Neural cell (in vitro differentiated cells): Measurements from ENCODE around the gene LAP3. TPM values are rescaled to one million over a fixed set of nuclear protein-coding genes. Genes with fewer than 3 reads are reported as not detected.

Experiments
- H2AFZ ChIP-seq: fragments of 200-600, 300-800 bp; sonication (generic), shearing (Covaris generic); 2 replicates; pipeline ENCODE4 v1.6.0; 2014; ENCODE audit warnings: low read depth, mild to moderate bottlenecking, antibody characterized with exemption, low read length, moderate library complexity
- H3F3A ChIP-seq: fragments of 200-600 bp; shearing (Covaris generic); 2 replicates; pipeline ENCODE4 v1.6.1; 2016; ENCODE audit warnings: mild to moderate bottlenecking, moderate library complexity, mixed read lengths, antibody characterized with exemption, low read length; ENCODE audit not compliant: insufficient read depth, poor library complexity, severe bottlenecking
- H3K27ac ChIP-seq: fragments of 200-600, 300-800 bp; sonication (generic), shearing (Covaris generic); 2 replicates; pipeline ENCODE4 v1.5.1; 2014; ENCODE audit warnings: mild to moderate bottlenecking, low read length, moderate library complexity
- H3K27me3 ChIP-seq: fragments of 300-800, 200-600 bp; sonication (generic), shearing (Covaris generic); 2 replicates; pipeline ENCODE4 v1.6.0; 2014; ENCODE audit warnings: mild to moderate bottlenecking, low read depth, low read length, moderate library complexity; ENCODE audit not compliant: insufficient read depth
- H3K36me3 ChIP-seq: fragments of 300-800, 200-600 bp; sonication (generic), shearing (Covaris generic); 2 replicates; pipeline ENCODE4 v1.5.1; 2014; ENCODE audit warnings: mild to moderate bottlenecking, antibody characterized with exemption, low read length, moderate library complexity; ENCODE audit not compliant: insufficient read depth
- H3K4me2 ChIP-seq: fragments of 300-800, 200-600 bp; sonication (generic), shearing (Covaris generic); 2 replicates; pipeline ENCODE4 v1.6.0; 2014; ENCODE audit warnings: mild to moderate bottlenecking, low read length
- H3K4me3 ChIP-seq: fragments of 300-800, 200-600 bp; sonication (generic), shearing (Covaris generic); 2 replicates; pipeline ENCODE4 v1.5.1; 2014; ENCODE audit warnings: mild to moderate bottlenecking, low read length, moderate library complexity
- H3K79me2 ChIP-seq: fragments of 200-600 bp; shearing (Covaris generic); replicated peaks from 2 replicates; pipeline ENCODE4 v1.6.0; 2014; ENCODE audit warnings: mild to moderate bottlenecking, low read length, moderate library complexity; ENCODE audit not compliant: insufficient read depth
- H3K9ac ChIP-seq: fragments of 300-800, 200-600 bp; sonication (generic), shearing (Covaris generic); 2 replicates; pipeline ENCODE4 v1.6.1; 2016; ENCODE audit warnings: mild to moderate bottlenecking, low read length, mixed read lengths
- H3K9me2 ChIP-seq: fragments of 200-600 bp; shearing (Covaris generic); 2 replicates; pipeline ENCODE4 v1.6.1; 2016; ENCODE audit warnings: mild to moderate bottlenecking, low read length, mixed read lengths; ENCODE audit not compliant: insufficient read depth
- H3K9me3 ChIP-seq: fragments of 200-600, 300-800 bp; sonication (generic), shearing (Covaris generic); 2 replicates; pipeline ENCODE4 v1.6.1; 2016; ENCODE audit warnings: mild to moderate bottlenecking, mixed run types, low read length, moderate library complexity, mixed read lengths
- H4K20me1 ChIP-seq: fragments of 200-600 bp; shearing (Covaris generic); 2 replicates; pipeline ENCODE4 v1.6.1; 2016; ENCODE audit warnings: mild to moderate bottlenecking, mixed run types; ENCODE audit not compliant: insufficient read depth
- CTCF ChIP-seq: fragments of 450-650 bp; IDR thresholded peaks from 2 replicates; pipeline ENCODE4 v1.5.1; 2014; ENCODE audit warnings: antibody characterized with exemption, mild to moderate bottlenecking, moderate library complexity; ENCODE audit not compliant: poor library complexity, severe bottlenecking
- EP300 ChIP-seq: fragments of 450-650 bp; conservative IDR thresholded peaks from 2 replicates; pipeline ENCODE4 v1.6.1; 2014; ENCODE audit warnings: antibody characterized with exemption, mild to moderate bottlenecking, moderate library complexity; ENCODE audit not compliant: poor library complexity, severe bottlenecking
- EZH2 ChIP-seq: fragments of 200-600, 300-800 bp; shearing (Covaris generic), sonication (generic); IDR thresholded peaks from 2 replicates; pipeline ENCODE4 v1.6.1; 2014; ENCODE audit warnings: antibody characterized with exemption, low read length, borderline replicate concordance, mild to moderate bottlenecking; ENCODE audit not compliant: insufficient read depth, poor library complexity, severe bottlenecking
- MXI1 ChIP-seq: fragments of 450-650 bp; conservative IDR thresholded peaks from 2 replicates; pipeline ENCODE4 v1.6.1; 2014; ENCODE audit warnings: antibody characterized with exemption, mild to moderate bottlenecking; ENCODE audit not compliant: poor library complexity, severe bottlenecking
- POLR2AphosphoS5 ChIP-seq: IDR thresholded peaks from 2 replicates; pipeline ENCODE4 v1.6.1; 2012
- RAD21 ChIP-seq: fragments of 450-650 bp; conservative IDR thresholded peaks from 2 replicates; pipeline ENCODE4 v1.6.1; 2014; ENCODE audit warnings: antibody characterized with exemption, mild to moderate bottlenecking, moderate library complexity
- REST ChIP-seq: IDR thresholded peaks from 2 replicates; pipeline ENCODE4 v1.6.1; 2012; ENCODE audit warnings: borderline replicate concordance
- SMC3 ChIP-seq: fragments of 450-650 bp; conservative IDR thresholded peaks from 2 replicates; pipeline ENCODE4 v1.6.1; 2014; ENCODE audit warnings: antibody characterized with exemption, mild to moderate bottlenecking, moderate library complexity; ENCODE audit not compliant: poor library complexity
- TAF1 ChIP-seq: IDR thresholded peaks from 2 replicates; pipeline ENCODE4 v1.6.1; 2012; ENCODE audit warnings: low read depth
- polyA plus RNA-seq: library from polyadenylated mRNA; depleted of rRNA; stranded (reverse); fragments of >200 nt; gene quantifications from 2 replicates; pipeline ENCODE4 v1.2.3, GENCODE V29; 2014

LAP3 gene
- polyA plus RNA-seq, 1 donor from 2014 or later: 36.9 TPM

- no peak overlapping the region for H3K27ac ChIP-seq
- H2AFZ ChIP-seq: no peak overlapping the region
- H3K9me3 ChIP-seq: no peaks in the 10 kb centered on the region
- H3K9ac ChIP-seq: no peak overlapping the region
- no peaks in the 10 kb centered on the region for H3K79me2 ChIP-seq
- no peaks in the 10 kb centered on the region for H3K27me3 ChIP-seq
- no peaks in the 10 kb centered on the region for H4K20me1 ChIP-seq
- no peaks in the 10 kb centered on the region for H3K36me3 ChIP-seq
- no peaks in the 10 kb centered on the region for H3F3A ChIP-seq
- H3K9me2 ChIP-seq: no peaks in the 10 kb centered on the region
- H3K4me3 ChIP-seq: no peak overlapping the region
- TF ChIP-seq RAD21: no peak
- no peak overlapping the region for H3K4me2 ChIP-seq
Measured at GRCh38 chr4:17599826-17600225, 22.8 kb downstream of the LAP3 start.

- Histone ChIP-seq H3K36me3 (no peaks in the 10 kb centered on the region), H2AFZ (no peak overlapping the region), H3K9me3 (no peaks in the 10 kb centered on the region), H3K27me3 (no peaks in the 10 kb centered on the region), H4K20me1 (no peaks in the 10 kb centered on the region), H3K4me3 (no peak overlapping the region), H3K9ac (no peak overlapping the region), H3K79me2 (no peaks in the 10 kb centered on the region), H3F3A (no peaks in the 10 kb centered on the region), H3K27ac (no peak overlapping the region), H3K9me2 (no peaks in the 10 kb centered on the region), H3K4me2 (no peak overlapping the region)
- no peak for TF ChIP-seq TAF1
Measured at GRCh38 chr4:17605236-17605635, 28.2 kb downstream of the LAP3 start.

GRCh38 chr4:17613761-17614415 lies 36.9 kb downstream of the LAP3 start:
- peak overlapping the region; percentile 78 for H3K9ac ChIP-seq
- H2AFZ ChIP-seq: peak overlapping the region; percentile 81
- H3K27me3 ChIP-seq: no peaks in the 10 kb centered on the region
- H3K36me3 ChIP-seq: no peaks in the 10 kb centered on the region
- TF ChIP-seq POLR2AphosphoS5 (no peak), CTCF (no peak), SMC3 (no peak)
- H3K4me2 ChIP-seq: peak overlapping the region; percentile 86
- no peaks in the 10 kb centered on the region for H3F3A ChIP-seq
- H3K27ac ChIP-seq: no peak overlapping the region
- no peaks in the 10 kb centered on the region for H4K20me1 ChIP-seq
- no peaks in the 10 kb centered on the region for H3K9me2 ChIP-seq
- H3K9me3 ChIP-seq: no peaks in the 10 kb centered on the region
- H3K4me3 ChIP-seq: peak overlapping the region; percentile 77
- peaks cover 42% of the 10 kb centered on the region for H3K79me2 ChIP-seq

- Histone ChIP-seq H3K9me2 (no peaks in the 10 kb centered on the region), H3K9me3 (no peaks in the 10 kb centered on the region), H3K27me3 (no peaks in the 10 kb centered on the region), H2AFZ (peak within 1 kb of the TSS; percentile 81), H4K20me1 (no peaks in the 10 kb centered on the region), H3K79me2 (peaks cover 47% of the 10 kb centered on the region), H3K9ac (peak within 1 kb of the TSS; percentile 78), H3K27ac (peak within 1 kb of the TSS; percentile 64), H3F3A (no peaks in the 10 kb centered on the region), H3K4me2 (peak within 1 kb of the TSS; percentile 86), H3K4me3 (peak within 1 kb of the TSS; percentile 77), H3K36me3 (no peaks in the 10 kb centered on the region)
- TF ChIP-seq REST: peak; percentile 87
- TF ChIP-seq EP300: peak; percentile 43
- TF ChIP-seq RAD21: peak; percentile 52
- no peak for TF ChIP-seq EZH2
- TF ChIP-seq POLR2AphosphoS5: peak; percentile 95
- TF ChIP-seq TAF1: peak; percentile 77
- TF ChIP-seq SMC3: peak; percentile 61
- TF ChIP-seq MXI1: peak; percentile 82
Measured at GRCh38 chr4:17614416-17615299, 37.7 kb downstream of the LAP3 start, which contains the start of gene MED28. Gene MED28 (plus strand): TSS chr4:17614641. CDS start chr4:17614655, 14 bp downstream.
